ENCODE data around the gene TST.

TST gene

GRCh38 chr22:37025500-37026070, 6.3 kb upstream of the TST start:
- no peak overlapping the region for H3K4me3 ChIP-seq (replicated peaks; ENCODE audit: insufficient read depth, low read length)
- DNase-seq (ENCODE audit: low read depth in 1 of 2, low spot score in 1 of 2): no peak
- no peak for TF ChIP-seq GABPA (IDR thresholded peaks at IDR 0.05; ENCODE audit: low read depth)
- no peak for TF ChIP-seq CTCF (IDR thresholded peaks at IDR 0.05; ENCODE audit: insufficient read depth, low read length)
- no peak for TF ChIP-seq POLR2AphosphoS5 (IDR thresholded peaks at IDR 0.05; ENCODE audit: low read depth)
- TF ChIP-seq REST (IDR thresholded peaks at IDR 0.05; ENCODE audit: insufficient replicate concordance, low read depth): no peak
- no peak for TF ChIP-seq SPI1 (IDR thresholded peaks at IDR 0.05; ENCODE audit: borderline replicate concordance, low read depth)
- H3K27ac ChIP-seq (replicated peaks): no peak overlapping the region
- H3K27me3 ChIP-seq (ENCODE audit: insufficient read depth, poor library complexity, severe bottlenecking): no peaks in the 10 kb centered on the region

- TF ChIP-seq CTCF (IDR thresholded peaks at IDR 0.05; ENCODE audit: insufficient read depth, low read length): no peak
- TF ChIP-seq REST (IDR thresholded peaks at IDR 0.05; ENCODE audit: insufficient replicate concordance, low read depth): no peak
- no peak for TF ChIP-seq GABPA (IDR thresholded peaks at IDR 0.05; ENCODE audit: low read depth)
- TF ChIP-seq SPI1 (IDR thresholded peaks at IDR 0.05; ENCODE audit: borderline replicate concordance, low read depth): no peak
- TF ChIP-seq POLR2AphosphoS5 (IDR thresholded peaks at IDR 0.05; ENCODE audit: low read depth): no peak
- H3K27ac ChIP-seq (replicated peaks): no peak overlapping the region
- no peaks in the 10 kb centered on the region for H3K27me3 ChIP-seq (ENCODE audit: insufficient read depth, poor library complexity, severe bottlenecking)
- no peak for DNase-seq (ENCODE audit: low read depth in 1 of 2, low spot score in 1 of 2)
- H3K4me3 ChIP-seq (replicated peaks; ENCODE audit: insufficient read depth, low read length): no peak overlapping the region
Observed at GRCh38 chr22:37024339-37025157, 5.3 kb upstream of the TST start.

GRCh38 chr22:37023743-37024338, 4.6 kb upstream of the TST start:
- DNase-seq (ENCODE audit: low read depth in 1 of 2, low spot score in 1 of 2): no peak

More at GRCh38 chr22:37023743-37024338, 4.6 kb upstream of the TST start:
- TF ChIP-seq SPI1 (IDR thresholded peaks at IDR 0.05; ENCODE audit: borderline replicate concordance, low read depth) (no peak), REST (IDR thresholded peaks at IDR 0.05; ENCODE audit: insufficient replicate concordance, low read depth) (no peak), GABPA (IDR thresholded peaks at IDR 0.05; ENCODE audit: low read depth) (no peak), CTCF (IDR thresholded peaks at IDR 0.05; ENCODE audit: insufficient read depth, low read length) (no peak), POLR2AphosphoS5 (IDR thresholded peaks at IDR 0.05; ENCODE audit: low read depth) (no peak)
- Histone ChIP-seq H3K27me3 (ENCODE audit: insufficient read depth, poor library complexity, severe bottlenecking) (no peaks in the 10 kb centered on the region), H3K27ac (replicated peaks) (no peak overlapping the region), H3K4me3 (replicated peaks; ENCODE audit: insufficient read depth, low read length) (no peak overlapping the region)
